Erythroblast (primary cell): ENCODE data around the gene SMURF1.

Experiments
- DNase-seq, 2 experiments: peaks; one replicate each; lab custom pipeline; 2025; lab: John Stamatoyannopoulos, UW
- GATA1 ChIP-seq: IDR thresholded peaks from 2 replicates; pipeline ENCODE4 v1.6.1; 2011; ENCODE audit warnings: low read depth, mild to moderate bottlenecking, control low read depth, low read length, moderate library complexity
- POLR2A ChIP-seq: IDR thresholded peaks from 2 replicates; pipeline ENCODE4 v1.6.1; 2011; ENCODE audit warnings: mild to moderate bottlenecking, low read length

SMURF1 gene

GRCh38 chr7:98978672-98979071, 165.2 kb downstream of the SMURF1 start:
- TF ChIP-seq POLR2A (no peak), GATA1 (no peak)
- DNase-seq: no peak
